Naive B cell (primary cell): ENCODE results near the gene HM13. TPM values are rescaled to one million over a fixed set of nuclear protein-coding genes. Genes with fewer than 3 reads are reported as not detected.

Experiments used
- ATAC-seq, 2 donors: fragments of 150-1000 bp; cut with Tn5 transposase; 2 replicates each; pipeline ENCODE4 v1.10.0; 2021; ENCODE audit warnings: low read depth in 2 of 2, mild to moderate bottlenecking in 2 of 2, moderate library complexity in 2 of 2
- DNase-seq: peaks from one replicate; pipeline ENCODE4 v3.0.0; 2022
- H3K27ac Mint-ChIP-seq, 6 donors: one replicate each; pipeline ENCODE4 v1.8.0; 2020 to 2022; ENCODE audit warnings: mild to moderate bottlenecking in 6 of 6, mixed read lengths in 6 of 6, moderate library complexity in 5 of 6, inconsistent platforms in 2 of 6
- H3K27me3 Mint-ChIP-seq, 3 donors: one replicate each; pipeline ENCODE4 v1.8.0; 2021 to 2022; ENCODE audit warnings: mixed read lengths in 3 of 3, mild to moderate bottlenecking in 1 of 3
- H3K36me3 Mint-ChIP-seq, 2 donors: one replicate each; pipeline ENCODE4 v1.8.0; 2020 to 2022; ENCODE audit warnings: mixed read lengths in 2 of 2, inconsistent platforms in 1 of 2, mild to moderate bottlenecking in 1 of 2
- H3K4me1 Mint-ChIP-seq, 3 donors: one replicate each; pipeline ENCODE4 v1.8.0; 2020 to 2022; ENCODE audit warnings: mixed read lengths in 3 of 3, inconsistent platforms in 1 of 3, mild to moderate bottlenecking in 1 of 3, moderate library complexity in 1 of 3
- H3K4me3 Mint-ChIP-seq, 8 donors: one replicate each; pipeline ENCODE4 v1.8.0; 2020 to 2022; ENCODE audit warnings: mild to moderate bottlenecking in 8 of 8, mixed read lengths in 8 of 8, moderate library complexity in 8 of 8, inconsistent platforms in 2 of 8
- H3K9me3 Mint-ChIP-seq, 7 donors: one replicate each; pipeline ENCODE4 v1.8.0; 2020 to 2022; ENCODE audit warnings: mixed read lengths in 7 of 7, mild to moderate bottlenecking in 5 of 7, inconsistent platforms in 2 of 7, moderate library complexity in 1 of 7
- polyA plus RNA-seq, 6 donors: library from polyadenylated mRNA; unstranded; fragments of 300-500 nt; fragmentation: Illumina TruSeq; gene quantifications; one replicate each; pipeline ENCODE4 v1.2.3, GENCODE V29; 2021; ENCODE audit warnings: low read depth in 6 of 6

HM13 gene
- polyA plus RNA-seq, 6 donors from 2014 or later = 71.9 to 118 (median 88.0) TPM

DNA sequence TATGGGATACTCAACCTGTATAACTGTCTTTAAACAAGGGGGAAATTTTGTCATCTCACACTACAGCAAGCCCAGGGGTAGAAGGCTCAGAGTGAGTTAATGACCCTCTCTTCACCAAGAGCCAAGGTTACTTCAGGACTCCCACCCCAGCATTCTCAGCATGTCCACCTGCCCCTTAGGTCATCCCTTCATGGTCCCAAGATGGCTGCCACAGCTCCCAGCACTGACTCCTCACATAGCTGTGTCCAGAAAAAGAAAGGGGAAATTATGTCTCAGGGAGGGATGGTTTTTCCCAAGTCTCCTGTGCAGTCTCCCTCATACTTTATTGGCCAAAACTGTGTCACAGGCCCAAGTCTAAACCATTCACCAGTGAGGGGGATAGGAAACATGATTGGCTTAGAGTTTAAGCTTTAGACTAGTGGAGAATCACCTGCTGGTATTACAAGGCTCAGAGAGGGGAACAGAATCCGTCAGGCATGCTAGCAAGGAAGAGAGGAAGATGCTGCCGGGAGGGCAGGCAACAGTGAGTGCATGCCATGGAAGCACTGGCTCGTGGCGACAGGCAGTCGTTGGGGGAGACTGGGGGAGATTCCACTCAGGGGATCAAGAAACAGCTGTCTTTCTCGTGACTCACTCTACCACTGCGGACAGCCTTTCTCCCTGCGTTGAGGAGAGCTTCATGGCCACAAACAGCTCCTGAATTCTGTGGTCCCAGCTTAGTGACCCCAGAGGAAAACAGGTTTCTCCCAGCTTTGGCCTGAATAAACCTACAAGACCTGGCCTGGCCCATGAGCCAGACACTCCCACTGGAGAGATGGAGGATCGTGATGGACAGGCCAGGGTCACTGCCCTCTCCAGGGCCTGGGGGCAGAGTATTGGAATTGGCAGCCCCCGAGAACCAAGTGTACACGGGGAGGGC, 37.2 kb downstream of the HM13 start:
- H3K4me1 Mint-ChIP-seq = peaks cover 16 to 28% (median 17%) of the 10 kb centered on the region in 3 donors
- H3K4me3 Mint-ChIP-seq = no peak overlapping the region
- H3K9me3 Mint-ChIP-seq = no peaks in the 10 kb centered on the region
- ATAC-seq (no peak), DNase-seq (no peak)
- peak overlapping the region in 1 of 6 donors; percentile 28 for H3K27ac Mint-ChIP-seq
- peaks cover 6 to 26% of the 10 kb centered on the region in 2 donors for H3K36me3 Mint-ChIP-seq
- H3K27me3 Mint-ChIP-seq = no peaks in the 10 kb centered on the region

DNA sequence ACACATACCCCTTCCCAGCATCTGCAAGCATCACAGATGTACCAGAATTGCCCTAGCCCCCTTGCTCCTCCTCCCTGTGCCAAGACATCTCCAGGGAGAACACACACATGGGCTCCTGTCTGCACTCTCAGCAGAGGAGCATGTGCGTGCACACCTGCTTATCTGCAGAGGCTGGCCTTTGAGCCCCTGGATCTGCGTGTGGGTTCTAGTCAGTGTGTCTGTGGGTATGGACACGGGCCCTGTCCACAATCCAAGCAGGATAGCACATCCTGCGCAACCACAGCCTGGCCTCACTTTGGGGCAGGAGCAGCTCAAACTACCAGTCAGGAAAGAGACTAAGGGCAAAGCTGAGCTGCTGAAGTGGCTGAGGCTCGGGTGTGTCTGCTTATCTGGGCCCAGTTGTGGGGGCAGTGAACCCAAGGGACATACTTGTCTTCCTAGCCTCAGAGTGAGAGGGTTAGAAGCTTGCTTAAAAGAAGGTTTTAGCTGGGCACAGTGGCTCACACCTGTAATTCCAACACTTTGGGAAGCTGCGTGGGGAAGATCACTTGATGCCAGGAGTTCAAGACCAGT, 41.0 kb downstream of the HM13 start:
- H3K4me1 Mint-ChIP-seq = peaks cover 0 to 6% (median 6%) of the 10 kb centered on the region in 3 donors
- no peak overlapping the region for H3K27ac Mint-ChIP-seq
- ATAC-seq = no peak
- peaks cover 0 to 8% of the 10 kb centered on the region in 2 donors for H3K36me3 Mint-ChIP-seq
- H3K9me3 Mint-ChIP-seq = no peaks in the 10 kb centered on the region
- DNase-seq = no peak
- no peak overlapping the region for H3K4me3 Mint-ChIP-seq
- no peaks in the 10 kb centered on the region for H3K27me3 Mint-ChIP-seq

DNA sequence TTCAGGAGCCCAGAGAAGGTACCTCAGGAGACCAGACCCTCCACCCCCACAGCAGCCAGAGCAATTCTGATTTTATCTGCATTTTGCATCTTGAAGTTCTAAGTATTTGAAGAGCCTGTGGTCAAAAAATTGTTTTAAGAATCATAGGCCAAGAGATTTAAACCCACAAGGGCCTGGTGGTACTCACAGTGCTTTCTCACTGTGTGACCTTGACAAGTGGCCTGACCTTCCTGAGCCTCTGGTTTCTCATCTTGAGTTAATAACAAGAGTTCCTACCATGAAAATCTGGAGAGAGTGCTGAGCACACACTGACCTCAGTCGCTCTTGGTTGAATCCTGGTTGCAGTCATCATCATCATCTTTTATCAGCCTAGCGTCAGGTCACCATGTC, 45.5 kb downstream of the HM13 start:
- DNase-seq (no peak), ATAC-seq (no peak)
- Mint-ChIP-seq H3K36me3 (peaks cover 0 to 8% of the 10 kb centered on the region in 2 donors), H3K27me3 (no peaks in the 10 kb centered on the region), H3K27ac (peak overlapping the region in 3 of 6 donors; percentile 1 to 69 (median 44)), H3K9me3 (no peaks in the 10 kb centered on the region), H3K4me3 (no peak overlapping the region), H3K4me1 (peaks cover 0 to 7% (median 3%) of the 10 kb centered on the region in 3 donors)

DNA sequence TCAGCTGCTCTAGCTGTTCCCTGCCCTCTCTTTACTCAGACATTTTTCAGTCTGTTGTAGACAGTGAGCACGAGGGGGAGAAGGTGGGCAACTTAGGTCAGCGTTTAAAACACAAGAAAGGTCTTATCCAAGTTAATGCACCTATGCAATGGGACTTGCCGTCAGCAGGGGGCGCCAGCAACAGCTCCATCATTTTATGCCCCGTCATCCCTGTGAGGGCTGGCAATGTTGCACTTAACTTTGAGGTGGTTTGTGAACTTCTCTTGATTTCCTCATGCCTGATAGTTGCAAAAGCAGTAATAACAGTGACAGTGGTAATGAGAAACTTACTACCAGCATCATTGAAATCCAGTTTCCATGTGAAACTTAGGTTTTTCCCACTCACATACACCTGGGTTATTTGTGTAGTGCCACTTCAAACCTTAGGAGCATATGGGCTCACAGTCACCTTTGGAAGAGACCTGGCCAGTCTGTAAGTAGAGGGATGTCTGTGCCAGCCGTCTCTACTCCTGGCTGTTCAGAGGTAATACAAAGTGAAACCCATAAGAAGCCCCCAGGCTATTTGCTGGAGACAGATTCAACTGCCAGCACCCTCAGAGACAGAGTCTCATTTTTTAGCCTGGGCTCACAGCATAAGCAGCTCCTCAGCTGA, 46.0 kb downstream of the HM13 start:
- H3K27ac Mint-ChIP-seq = peak overlapping the region in 3 of 6 donors; percentile 32 to 69 (median 44)
- H3K9me3 Mint-ChIP-seq = no peaks in the 10 kb centered on the region
- H3K4me1 Mint-ChIP-seq = peaks cover 0 to 7% (median 3%) of the 10 kb centered on the region in 3 donors
- no peak overlapping the region for H3K4me3 Mint-ChIP-seq
- DNase-seq (peak; percentile 58), ATAC-seq (peak; percentile 63 to 70)
- H3K36me3 Mint-ChIP-seq = peaks cover 0 to 8% of the 10 kb centered on the region in 2 donors
- no peaks in the 10 kb centered on the region for H3K27me3 Mint-ChIP-seq

DNA sequence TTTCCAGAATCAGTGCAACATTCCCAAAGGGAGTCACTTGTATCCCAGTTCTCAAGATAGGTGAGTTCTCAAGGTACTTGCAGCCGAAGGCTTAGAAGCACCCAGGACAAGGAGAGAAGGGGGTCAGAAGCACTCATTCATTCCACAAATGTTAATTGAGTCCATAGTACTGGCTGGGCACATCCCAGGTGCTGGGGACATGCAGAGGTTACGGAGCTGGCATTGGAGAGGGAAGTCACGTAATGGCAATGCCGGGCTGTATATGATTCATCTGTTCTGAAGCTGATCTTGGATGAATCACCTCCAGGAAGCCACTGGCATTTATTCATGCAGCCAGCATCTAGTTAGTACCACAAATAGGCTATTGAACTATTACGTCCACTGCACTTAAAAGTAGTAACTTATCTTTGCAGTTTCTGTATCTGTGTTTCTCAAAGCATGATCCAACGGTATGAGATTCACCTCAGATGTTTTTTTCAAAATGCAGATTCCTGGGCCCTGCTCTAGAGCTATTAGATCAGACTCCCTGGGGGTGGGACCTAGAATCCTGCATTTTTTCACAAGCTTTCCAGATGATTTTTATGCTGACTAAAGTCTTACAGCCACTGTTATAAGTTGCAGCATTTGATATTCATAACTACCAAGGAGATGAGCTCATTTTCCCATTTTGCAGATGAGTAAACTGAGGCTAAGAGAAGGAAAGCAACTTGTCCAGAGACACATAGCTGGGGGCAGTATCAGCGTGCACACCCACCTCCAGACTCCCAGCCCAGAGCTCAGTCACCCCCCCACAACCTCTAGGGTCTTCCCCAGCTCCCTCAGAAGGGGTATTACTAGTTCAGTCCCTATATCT, 46.7 kb downstream of the HM13 start:
- Mint-ChIP-seq H3K4me1 (peaks cover 0 to 7% (median 3%) of the 10 kb centered on the region in 3 donors), H3K9me3 (no peaks in the 10 kb centered on the region), H3K27ac (peak overlapping the region in 1 of 6 donors; percentile 42), H3K4me3 (no peak overlapping the region), H3K36me3 (peaks cover 0 to 8% of the 10 kb centered on the region in 2 donors), H3K27me3 (no peaks in the 10 kb centered on the region)
- no peak for ATAC-seq
- no peak for DNase-seq

DNA sequence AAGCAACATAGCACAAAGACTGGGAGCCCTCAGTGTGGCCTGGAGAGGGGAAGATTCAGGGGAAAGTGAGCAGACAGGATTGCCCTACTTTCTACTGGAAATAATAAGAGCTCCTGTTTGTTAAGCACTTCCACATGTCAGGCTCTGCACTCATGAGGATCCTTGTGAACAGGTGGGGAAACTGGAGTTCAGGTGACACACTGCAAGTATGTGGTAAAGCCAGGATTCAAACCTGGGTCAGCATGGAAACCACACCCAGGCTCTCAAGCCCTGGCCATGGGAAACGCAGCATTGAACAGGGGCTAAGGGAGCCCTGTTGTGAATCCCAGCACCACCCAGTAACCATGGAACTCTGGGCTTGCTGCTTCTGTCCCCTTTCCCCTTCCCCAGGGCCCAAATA, 48.0 kb downstream of the HM13 start:
- Mint-ChIP-seq H3K27me3 (no peaks in the 10 kb centered on the region), H3K4me1 (peaks cover 1 to 14% (median 3%) of the 10 kb centered on the region in 3 donors), H3K36me3 (peaks cover 0 to 8% of the 10 kb centered on the region in 2 donors), H3K9me3 (no peaks in the 10 kb centered on the region), H3K4me3 (no peak overlapping the region), H3K27ac (peak overlapping the region in 1 of 6 donors; percentile 36)
- DNase-seq (no peak), ATAC-seq (no peak)

DNA sequence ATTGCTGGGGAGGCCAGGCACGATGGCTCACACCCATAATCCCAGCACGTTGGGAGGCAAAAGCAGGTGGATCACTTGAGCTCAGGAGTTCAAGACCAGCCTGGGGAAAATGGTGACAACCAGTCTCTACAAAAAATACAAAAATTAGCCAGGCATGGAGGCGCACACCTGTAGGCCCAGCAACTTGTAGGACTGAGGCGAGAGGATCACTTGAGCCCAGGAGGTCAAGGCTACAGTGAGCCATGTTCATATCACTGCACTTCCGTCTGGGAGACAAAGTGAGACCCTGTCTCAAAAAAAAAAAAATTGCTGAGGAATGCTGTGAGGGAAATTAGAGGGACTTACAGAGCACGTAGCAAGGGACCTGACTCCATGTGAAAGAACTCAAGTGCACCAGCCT, 50.0 kb downstream of the HM13 start:
- Mint-ChIP-seq H3K27ac (no peak overlapping the region), H3K4me1 (peaks cover 3 to 20% (median 4%) of the 10 kb centered on the region in 3 donors), H3K27me3 (no peaks in the 10 kb centered on the region), H3K4me3 (no peak overlapping the region), H3K9me3 (no peaks in the 10 kb centered on the region), H3K36me3 (peaks cover 0 to 8% of the 10 kb centered on the region in 2 donors)
- ATAC-seq = no peak
- no peak for DNase-seq

GRCh38 chr20:31565699-31566318, 51.6 kb downstream of the HM13 start:
- peak overlapping the region in 1 of 6 donors; percentile 3 for H3K27ac Mint-ChIP-seq
- H3K27me3 Mint-ChIP-seq = no peaks in the 10 kb centered on the region

GRCh38 chr20:31566319-31566657, 52.0 kb downstream of the HM13 start:
- Mint-ChIP-seq H3K27ac (peak overlapping the region in 2 of 6 donors; percentile 49 to 91), H3K9me3 (no peaks in the 10 kb centered on the region), H3K4me3 (peak overlapping the region in 1 of 8 donors; percentile 56), H3K36me3 (peaks cover 0 to 8% of the 10 kb centered on the region in 2 donors), H3K27me3 (no peaks in the 10 kb centered on the region), H3K4me1 (peaks cover 4 to 13% (median 6%) of the 10 kb centered on the region in 3 donors)
- no peak for ATAC-seq
- DNase-seq = no peak

More at GRCh38 chr20:31565699-31566318, 51.6 kb downstream of the HM13 start:
- peaks cover 4 to 13% (median 6%) of the 10 kb centered on the region in 3 donors for H3K4me1 Mint-ChIP-seq
- ATAC-seq = no peak
- DNase-seq = no peak
- H3K4me3 Mint-ChIP-seq = no peak overlapping the region
- peaks cover 0 to 8% of the 10 kb centered on the region in 2 donors for H3K36me3 Mint-ChIP-seq
- H3K9me3 Mint-ChIP-seq = no peaks in the 10 kb centered on the region

DNA sequence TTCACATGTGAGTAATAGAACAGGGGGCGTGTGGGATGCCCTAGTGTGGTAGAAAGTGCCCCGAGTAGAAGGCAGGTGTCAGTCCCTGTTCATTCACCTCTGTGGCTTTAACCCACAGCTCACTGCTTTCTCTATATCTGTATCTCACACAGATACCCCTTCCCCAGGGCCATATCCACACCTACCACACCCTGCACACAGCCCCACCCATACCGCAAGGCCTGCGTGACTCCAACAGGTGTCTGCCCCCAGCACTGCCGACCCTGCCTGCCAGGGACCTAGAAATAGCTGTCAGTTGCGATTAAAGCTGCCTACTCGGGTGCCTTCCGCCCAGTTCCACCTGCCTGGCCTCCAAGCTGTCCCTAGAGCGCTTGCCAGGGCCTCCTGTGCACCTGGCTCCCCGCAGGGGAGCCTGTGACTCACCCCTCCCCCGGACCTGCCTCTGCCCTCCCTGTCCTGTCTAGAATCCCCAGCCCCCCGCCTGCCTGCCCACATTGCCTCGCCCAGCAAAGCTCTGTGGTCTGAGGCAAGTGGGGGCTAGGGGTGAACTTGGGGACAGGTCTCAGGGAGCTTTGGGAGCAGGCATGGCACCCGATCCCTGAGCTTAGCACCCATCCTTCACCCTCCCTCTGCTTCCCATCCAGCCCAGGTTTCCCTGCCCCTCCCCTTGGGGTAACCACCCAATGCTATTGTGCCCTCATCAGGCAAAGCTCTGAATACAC, 52.6 kb downstream of the HM13 start:
- Mint-ChIP-seq H3K9me3 (no peaks in the 10 kb centered on the region), H3K36me3 (peaks cover 0 to 5% of the 10 kb centered on the region in 2 donors), H3K27ac (peak overlapping the region in 2 of 6 donors; percentile 49 to 91), H3K4me3 (peak overlapping the region in 1 of 8 donors; percentile 56), H3K27me3 (no peaks in the 10 kb centered on the region), H3K4me1 (peaks cover 4 to 17% (median 6%) of the 10 kb centered on the region in 3 donors)
- ATAC-seq (no peak), DNase-seq (no peak)

GRCh38 chr20:31567380-31567720, 53.1 kb downstream of the HM13 start:
- Mint-ChIP-seq H3K4me1 (peaks cover 9 to 22% (median 11%) of the 10 kb centered on the region in 3 donors), H3K4me3 (no peak overlapping the region), H3K36me3 (no peaks in the 10 kb centered on the region), H3K27ac (no peak overlapping the region), H3K9me3 (no peaks in the 10 kb centered on the region), H3K27me3 (no peaks in the 10 kb centered on the region)
- DNase-seq = no peak
- no peak for ATAC-seq
